Cardiac muscle cell (in vitro differentiated cells and primary cell): ENCODE results near the gene TMEM200B. TPM values are rescaled to one million over a fixed set of nuclear protein-coding genes. Genes with fewer than 3 reads are reported as not detected.

Experiments
- DNase-seq, 2 donors: peaks; one replicate each; pipeline versions ENCODE4 v3.0.0 to v3.0.0-alpha.2; 2010 to 2017; ENCODE audit warnings: low read depth in 1 of 2, low spot score in 1 of 2
- H3K27ac ChIP-seq: fragments of 200-600 bp; sonication (generic); 2 replicates; pipeline ENCODE4 v1.5.1; 2016
- H3K27me3 ChIP-seq: fragments of 200-600 bp; sonication (generic); 2 replicates; pipeline ENCODE4 v1.6.0; 2016; ENCODE audit warnings: control low read depth
- H3K36me3 ChIP-seq: fragments of 200-600 bp; sonication (generic); 2 replicates; pipeline ENCODE4 v1.5.1; 2016; ENCODE audit warnings: control low read depth
- H3K4me1 ChIP-seq: fragments of 200-600 bp; sonication (generic); 2 replicates; pipeline ENCODE4 v1.8.1; 2017; ENCODE audit warnings: low read depth, mild to moderate bottlenecking, mixed run types
- H3K4me3 ChIP-seq: fragments of 200-600 bp; sonication (generic); 2 replicates; pipeline ENCODE4 v1.5.1; 2016; ENCODE audit warnings: mild to moderate bottlenecking
- H3K9me3 ChIP-seq: fragments of 200-600 bp; sonication (generic); 2 replicates; pipeline ENCODE4 v1.5.1; 2017; ENCODE audit warnings: low read depth, mild to moderate bottlenecking, control low read depth
- CTCF ChIP-seq: IDR thresholded peaks from 2 replicates; pipeline ENCODE4 v1.5.1; 2012; ENCODE audit warnings: low read depth, mild to moderate bottlenecking, low read length
- polyA plus RNA-seq: library from polyadenylated mRNA; unstranded; fragments of >200 nt; fragmentation: Nextera tagmentation; extraction: Ambion mirVana; gene quantifications from 2 replicates; pipeline ENCODE4 v1.2.1, GENCODE V29; 2016
- total RNA-seq: library from RNA; depleted of rRNA; stranded (reverse); fragments of >200 nt; gene quantifications from 2 replicates; pipeline ENCODE4 v1.2.3, GENCODE V29; 2016

Gene TMEM200B
- 17.6 and 37.6 TPM in 2 replicates for total RNA-seq
- 18.7 and 33.0 TPM in 2 replicates for polyA plus RNA-seq

DNA sequence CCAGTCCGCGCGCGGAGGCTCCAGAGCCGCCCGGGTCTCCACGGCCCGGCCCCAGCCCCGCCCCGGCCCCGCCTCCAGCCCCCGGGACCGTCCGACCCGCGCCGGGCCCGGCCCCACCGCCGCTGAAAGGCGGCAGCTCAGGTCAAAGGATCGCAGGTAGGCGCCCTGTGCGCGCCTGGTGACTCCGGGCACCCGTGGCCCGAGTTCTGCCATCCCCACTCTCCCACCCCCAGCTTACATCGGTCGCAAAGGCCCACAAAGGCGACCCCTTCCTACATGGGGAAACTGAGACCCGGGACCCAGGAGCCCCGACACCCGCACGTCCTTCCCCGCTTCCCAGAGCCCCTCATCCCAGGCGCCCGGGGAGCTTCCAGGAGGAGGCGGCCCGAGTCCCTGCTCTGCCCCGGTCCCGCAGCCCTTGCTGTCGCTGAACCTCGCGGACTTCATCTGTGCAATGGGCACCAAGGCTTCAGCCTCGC, at the start of gene TMEM200B:
TSS of gene TMEM200B (minus strand) at position 17 of the 479 bp plus-strand sequence. CDS start 2,075 bp downstream, outside the sequence.
- Histone ChIP-seq H3K27me3 (peaks cover 18% of the 10 kb centered on the region), H3K9me3 (no peaks in the 10 kb centered on the region), H3K4me3 (peak within 1 kb of the TSS; percentile 42), H3K27ac (peak within 1 kb of the TSS; percentile 73), H3K36me3 (no peaks in the 10 kb centered on the region), H3K4me1 (no peaks in the 10 kb centered on the region)
- TF ChIP-seq CTCF = no peak
- peak; percentile 40 to 61 for DNase-seq

- H3K4me3 ChIP-seq = no peak overlapping the region
- no peaks in the 10 kb centered on the region for H3K9me3 ChIP-seq
- no peaks in the 10 kb centered on the region for H3K27me3 ChIP-seq
- no peak overlapping the region for H3K27ac ChIP-seq
- no peak for DNase-seq
- H3K4me1 ChIP-seq = peaks cover 8% of the 10 kb centered on the region
- no peak for TF ChIP-seq CTCF
- peaks cover 6% of the 10 kb centered on the region for H3K36me3 ChIP-seq
Observed at GRCh38 chr1:29172415-29172939, 48.8 kb upstream of the TMEM200B start.

DNA sequence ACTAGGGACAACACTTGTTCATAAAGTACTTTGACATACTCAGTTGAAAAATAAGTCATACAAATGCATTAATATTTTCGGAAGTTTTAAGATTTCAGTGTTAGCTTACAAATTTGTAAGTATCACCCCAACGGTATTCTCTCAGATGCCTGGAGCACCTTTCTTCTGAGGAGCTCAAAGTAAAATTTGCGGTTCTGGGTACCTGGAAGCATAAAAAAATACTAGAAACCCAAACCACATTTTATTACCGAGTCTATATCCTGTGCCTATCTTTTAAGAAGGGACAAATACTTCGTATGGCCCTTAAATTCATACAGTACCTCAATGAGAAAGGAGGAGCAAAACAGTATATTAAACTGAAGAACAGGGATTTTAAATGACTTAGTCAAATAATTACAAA, 47.8 kb upstream of the TMEM200B start:
- Histone ChIP-seq H3K9me3 (no peaks in the 10 kb centered on the region), H3K4me1 (peaks cover 8% of the 10 kb centered on the region), H3K27me3 (no peaks in the 10 kb centered on the region), H3K36me3 (peaks cover 13% of the 10 kb centered on the region), H3K4me3 (no peak overlapping the region), H3K27ac (peak overlapping the region; percentile 44)
- no peak for TF ChIP-seq CTCF
- DNase-seq = no peak

- H3K9me3 ChIP-seq = no peaks in the 10 kb centered on the region
- no peak overlapping the region for H3K4me3 ChIP-seq
- peak overlapping the region; percentile 44 for H3K27ac ChIP-seq
- no peak for TF ChIP-seq CTCF
- DNase-seq = peak in 1 of 2 donors; percentile 45
- peaks cover 8% of the 10 kb centered on the region for H3K4me1 ChIP-seq
- no peaks in the 10 kb centered on the region for H3K27me3 ChIP-seq
- peaks cover 17% of the 10 kb centered on the region for H3K36me3 ChIP-seq
Observed at GRCh38 chr1:29171089-29171488, 47.4 kb upstream of the TMEM200B start.

- no peak overlapping the region for H3K27ac ChIP-seq
- H3K27me3 ChIP-seq = no peaks in the 10 kb centered on the region
- no peaks in the 10 kb centered on the region for H3K9me3 ChIP-seq
- peaks cover 8% of the 10 kb centered on the region for H3K4me1 ChIP-seq
- peaks cover 23% of the 10 kb centered on the region for H3K36me3 ChIP-seq
- H3K4me3 ChIP-seq = no peak overlapping the region
- TF ChIP-seq CTCF = no peak
- DNase-seq = no peak
Observed at GRCh38 chr1:29169976-29170375, 46.3 kb upstream of the TMEM200B start.
